Forelimb muscle (tissue), 1 donor: ENCODE data around the gene DMC1. TPM values are rescaled to one million over a fixed set of nuclear protein-coding genes. Genes with fewer than 3 reads are reported as not detected.

Experiments
- DNase-seq: peaks from one replicate; pipeline ENCODE4 v3.0.0-alpha.2; 2013; ENCODE audit warnings: low read depth
- polyA plus RNA-seq: library from polyadenylated mRNA; unstranded; fragments of 120-200 nt; gene quantifications from one replicate; pipeline ENCODE4 v1.2.1, GENCODE V29; 2013; ENCODE audit not compliant: insufficient read length

The DMC1 gene
- polyA plus RNA-seq, 1 donor = 5.0 TPM

DNA sequence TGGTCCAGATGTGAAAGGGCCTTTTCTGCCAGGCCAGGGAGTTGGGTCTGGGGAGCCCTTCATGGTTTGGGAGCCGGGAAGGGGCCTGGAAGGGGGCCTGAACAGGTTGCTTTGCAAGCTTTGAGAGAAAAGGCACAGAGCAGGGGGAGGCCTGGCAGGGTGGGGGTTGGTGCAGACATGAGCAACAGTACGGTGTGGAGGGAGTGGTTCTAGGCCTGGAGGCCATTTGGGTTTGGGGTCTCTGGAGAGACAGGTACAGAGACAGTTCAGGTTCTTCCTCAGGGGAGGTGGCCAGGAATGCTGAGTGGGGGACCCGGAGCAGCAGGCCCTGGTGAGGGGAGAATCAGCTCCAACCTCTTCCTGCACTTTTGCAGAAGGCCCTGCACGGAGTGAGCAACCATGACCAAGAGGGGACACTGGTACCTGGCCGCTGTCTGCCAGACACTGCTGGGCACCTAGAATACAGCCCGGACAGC is 100.6 kb downstream of the DMC1 start:
- DNase-seq = no peak

Other genes starting within 250 kb of the DMC1 start
- 0.24 TPM for gene KCNJ4, start 115.0 kb downstream of the DMC1 start, polyA plus RNA-seq
- 21.4 TPM for gene KDELR3, start 102.1 kb downstream of the DMC1 start, polyA plus RNA-seq
- gene DDX17, start 63.9 kb downstream of the DMC1 start, polyA plus RNA-seq = 317 TPM
- gene FAM227A, start 86.2 kb upstream of the DMC1 start, polyA plus RNA-seq = 1.1 TPM
- gene CBY1, start 86.5 kb upstream of the DMC1 start, polyA plus RNA-seq = 32.4 TPM
- gene TOMM22, start 111.8 kb upstream of the DMC1 start, polyA plus RNA-seq = 79.4 TPM
- 30.9 TPM for gene JOSD1, start 130.8 kb upstream of the DMC1 start, polyA plus RNA-seq
- gene GTPBP1, start 135.8 kb upstream of the DMC1 start, polyA plus RNA-seq = 32.0 TPM
- 50.6 TPM for gene SUN2, start 185.8 kb upstream of the DMC1 start, polyA plus RNA-seq
- gene DNAL4, start 224.0 kb upstream of the DMC1 start, polyA plus RNA-seq = 12.5 TPM